Loucy (cell line): ENCODE results near the gene ATF1.

Source experiments
- CTCF ChIP-seq: fragments of 200-600 bp; sonication (generic); conservative IDR thresholded peaks from 2 replicates; pipeline ENCODE4 v1.5.1; 2014; ENCODE audit warnings: mild to moderate bottlenecking, antibody characterized with exemption, low read length
- EZH2phosphoT487 ChIP-seq: fragments of 200-600 bp; IDR thresholded peaks from 2 replicates; pipeline ENCODE4 v1.6.1; 2018; ENCODE audit warnings: antibody characterized with exemption, mild to moderate bottlenecking, moderate library complexity, borderline replicate concordance

DNA sequence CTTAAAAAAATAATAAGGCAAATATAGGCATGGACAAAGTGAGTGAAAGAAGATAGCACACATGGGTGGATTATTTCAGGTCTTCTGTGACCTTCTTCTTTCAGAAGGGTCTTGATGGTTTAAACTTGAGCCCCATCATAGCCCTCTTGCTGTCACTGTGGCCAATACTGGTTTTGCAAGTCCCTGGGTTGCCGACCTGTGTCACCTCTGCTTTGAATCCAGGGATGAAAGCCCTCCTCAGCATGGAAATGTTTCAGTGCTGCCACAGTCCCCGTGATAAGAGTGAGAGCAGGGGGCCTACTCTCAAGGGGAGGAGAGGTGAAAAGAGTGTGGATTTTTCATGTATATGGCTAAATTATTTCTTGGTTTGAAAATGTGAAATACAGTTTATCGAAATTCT lies 30.2 kb upstream of the ATF1 start:
- no peak for TF ChIP-seq CTCF
- no peak for TF ChIP-seq EZH2phosphoT487
